Hepatocyte (in vitro differentiated cells): ENCODE measurements around the gene PRPF4.

ENCODE experiments used
- CTCF ChIP-seq: fragments of 200-600 bp; sonication (generic); IDR thresholded peaks from 2 replicates; pipeline ENCODE4 v1.5.1; 2016; ENCODE audit warnings: antibody characterized with exemption, mild to moderate bottlenecking; ENCODE audit not compliant: poor library complexity
- EZH2phosphoT487 ChIP-seq: fragments of 200-600 bp; sonication (generic); IDR thresholded peaks from one replicate; pipeline ENCODE4 v1.6.1; 2018; ENCODE audit warnings: antibody characterized with exemption, mild to moderate bottlenecking, low read depth, moderate library complexity; ENCODE audit not compliant: unreplicated experiment, severe bottlenecking

GRCh38 chr9:113227436-113227835 is 48.0 kb upstream of the PRPF4 start:
- TF ChIP-seq CTCF (no peak), EZH2phosphoT487 (no peak)
